M059J (cell line): ENCODE measurements around the gene SEC16A. TPM values are rescaled to one million over a fixed set of nuclear protein-coding genes. Genes with fewer than 3 reads are reported as not detected.

ENCODE experiments used
- DNase-seq: peaks from one replicate; pipeline ENCODE4 v3.0.0-alpha.2; 2012; ENCODE audit warnings: low read depth
- total RNA-seq: library from RNA; depleted of rRNA; stranded (reverse); fragments of >200 nt; shearing (Covaris generic); gene quantifications from 2 replicates; pipeline ENCODE4 v1.2.3, GENCODE V29; 2014

The SEC16A gene
- total RNA-seq, 1 experiment from 2014 or later, result 42.6 TPM

DNA sequence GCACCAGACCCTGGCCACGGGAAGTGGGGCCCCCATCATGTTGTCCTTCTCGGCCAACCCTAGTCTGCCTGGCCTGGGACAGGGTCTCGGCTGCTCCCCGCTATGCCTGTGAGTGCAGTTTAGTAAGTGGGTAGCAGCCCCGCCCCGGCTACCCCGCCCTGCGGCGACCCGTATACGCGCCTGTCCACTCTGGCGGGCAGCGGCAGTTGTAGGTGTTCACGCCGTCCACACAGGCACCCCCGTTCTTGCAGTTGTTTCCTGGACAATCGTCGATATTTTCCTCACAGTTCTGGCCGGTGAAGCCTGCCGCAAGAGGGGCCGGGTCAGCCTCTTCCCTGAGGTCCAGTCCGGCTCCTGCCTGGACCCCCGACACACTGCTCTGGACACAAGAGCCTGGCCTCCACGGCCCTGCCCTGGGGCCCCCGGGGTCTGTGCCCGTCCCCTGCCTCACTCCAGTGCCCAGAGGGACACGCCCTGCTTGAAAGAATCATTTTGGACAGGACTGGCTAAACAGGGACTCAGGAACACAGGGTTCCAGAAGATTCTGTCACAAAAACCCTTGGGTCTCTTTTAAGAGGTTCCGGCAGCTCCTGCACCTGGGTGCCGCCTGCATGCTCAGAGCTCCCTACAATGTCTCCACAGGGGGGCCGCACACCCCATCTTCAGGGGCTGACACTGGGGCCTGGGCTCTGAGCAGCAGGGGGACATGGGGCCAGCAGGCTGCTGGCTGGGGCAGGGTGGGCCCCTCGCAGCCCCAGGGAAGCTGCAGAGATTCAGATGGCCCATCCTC lies 36.6 kb upstream of the SEC16A start:
- no peak for DNase-seq

DNA sequence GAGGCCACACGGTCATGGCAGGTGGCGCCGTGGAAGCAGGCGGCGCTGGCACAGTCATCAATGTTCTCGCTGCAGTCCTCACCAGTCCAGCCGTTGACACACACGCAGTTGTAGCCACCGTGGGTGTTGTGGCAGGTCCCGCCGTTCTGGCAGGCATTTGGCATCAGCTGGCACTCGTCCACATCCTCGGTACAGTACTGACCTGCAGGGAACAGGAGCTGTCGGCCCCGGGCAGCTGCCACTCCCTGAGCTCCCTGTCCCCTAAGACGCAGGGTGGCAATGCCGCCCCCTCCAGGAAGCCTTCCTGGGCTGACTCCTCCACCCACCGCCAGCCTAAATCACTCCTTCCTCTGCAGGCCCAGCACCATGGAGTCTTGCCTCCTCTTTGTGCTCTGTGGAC lies 35.8 kb upstream of the SEC16A start:
- no peak for DNase-seq

DNA sequence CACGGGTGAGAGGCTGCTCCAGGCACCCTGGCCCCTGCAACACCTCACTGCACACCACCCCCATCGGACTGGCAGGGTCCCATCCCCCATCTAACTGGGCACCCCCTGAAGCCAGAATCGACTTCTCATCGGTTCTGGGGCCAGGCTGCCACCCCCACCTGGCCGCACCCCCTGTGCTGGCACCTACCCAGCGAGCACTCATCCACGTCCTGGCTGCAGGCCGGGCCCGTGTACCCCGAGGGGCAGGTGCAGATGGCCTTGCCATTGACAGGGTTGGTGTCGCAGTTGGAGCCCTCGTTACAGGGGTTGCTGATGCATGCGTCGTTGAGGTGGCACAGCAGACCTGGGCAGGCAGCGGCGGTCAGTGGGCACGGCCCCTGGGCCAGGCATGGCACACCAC lies 35.1 kb upstream of the SEC16A start:
- no peak for DNase-seq

DNA sequence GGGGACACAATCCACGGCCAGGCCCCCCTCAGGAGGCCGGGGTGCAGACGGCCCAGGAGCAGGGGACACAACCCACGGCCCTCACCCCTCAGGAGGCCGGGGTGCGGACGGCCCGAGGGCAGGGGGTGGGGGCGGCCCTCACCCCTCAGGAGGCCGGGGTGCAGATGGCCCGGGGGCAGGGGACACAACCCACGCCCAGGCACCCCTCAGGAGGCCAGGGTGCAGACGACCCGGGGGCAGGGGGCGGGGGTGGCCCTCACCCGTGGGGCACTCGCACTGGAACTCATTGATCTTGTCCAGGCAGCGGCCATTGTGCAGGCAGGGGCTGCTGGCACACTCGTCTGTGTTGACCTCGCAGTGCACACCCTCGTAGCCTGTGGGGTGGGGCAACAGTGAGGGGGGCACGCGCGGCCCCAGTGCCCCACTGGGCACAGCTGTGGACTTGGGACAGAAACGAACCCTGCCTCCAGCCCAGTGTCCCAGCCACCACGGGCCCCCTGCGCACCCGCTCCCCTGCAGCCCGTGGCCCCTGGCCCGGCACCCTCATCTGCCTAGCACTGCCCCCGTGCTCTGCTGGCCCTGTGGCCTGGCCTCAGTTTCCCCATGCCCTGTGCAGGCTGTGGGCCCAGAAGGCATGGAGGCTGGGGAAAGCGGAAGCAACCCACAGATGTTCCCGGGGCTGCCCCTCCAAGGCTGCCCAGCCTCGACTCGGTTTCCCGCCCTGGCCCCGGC lies 34.3 kb upstream of the SEC16A start:
- no peak for DNase-seq

DNA sequence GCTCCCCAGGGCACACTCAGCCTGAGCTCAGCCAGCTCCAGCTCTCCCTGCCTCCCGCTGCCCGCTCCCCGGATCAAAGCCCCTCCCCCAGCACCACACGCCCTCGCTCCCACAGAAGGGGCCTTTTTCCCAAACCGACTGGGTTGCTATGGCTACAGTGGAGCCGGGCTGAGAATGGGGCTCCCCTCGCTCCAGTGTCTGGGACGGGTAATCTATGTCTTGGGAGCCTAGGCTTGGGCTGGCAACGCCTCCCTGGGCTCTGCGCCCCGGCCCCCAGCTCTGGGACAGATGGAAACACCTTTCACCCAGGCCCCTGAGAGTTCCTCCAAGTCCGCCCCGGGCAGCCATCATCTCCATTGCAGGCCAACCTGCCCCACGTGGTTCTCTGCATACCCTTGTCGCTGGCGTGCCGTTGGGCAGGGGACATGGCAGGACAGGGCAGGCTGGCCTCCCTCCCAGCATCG lies 33.4 kb upstream of the SEC16A start:
- no peak for DNase-seq

DNA sequence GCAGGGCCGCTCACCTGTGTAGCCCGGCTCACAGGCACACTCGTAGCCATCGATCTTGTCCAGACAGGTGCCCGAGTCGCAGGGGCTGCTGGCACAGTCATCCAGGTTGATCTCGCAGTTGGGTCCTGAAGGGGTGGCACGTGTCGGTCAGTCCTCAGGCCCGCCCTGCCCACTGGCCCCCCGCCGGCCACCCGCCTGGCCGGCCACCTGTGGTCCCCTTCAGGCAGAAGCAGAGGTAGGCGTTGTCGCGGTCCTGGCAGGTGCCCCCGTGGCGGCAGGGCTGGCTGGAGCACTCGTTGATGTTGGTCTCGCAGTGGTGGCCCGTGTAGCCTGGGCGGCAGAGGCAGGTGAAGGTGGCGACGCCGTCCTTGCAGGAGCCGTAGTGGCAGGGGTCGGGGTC lies 32.4 kb upstream of the SEC16A start:
- no peak for DNase-seq

DNA sequence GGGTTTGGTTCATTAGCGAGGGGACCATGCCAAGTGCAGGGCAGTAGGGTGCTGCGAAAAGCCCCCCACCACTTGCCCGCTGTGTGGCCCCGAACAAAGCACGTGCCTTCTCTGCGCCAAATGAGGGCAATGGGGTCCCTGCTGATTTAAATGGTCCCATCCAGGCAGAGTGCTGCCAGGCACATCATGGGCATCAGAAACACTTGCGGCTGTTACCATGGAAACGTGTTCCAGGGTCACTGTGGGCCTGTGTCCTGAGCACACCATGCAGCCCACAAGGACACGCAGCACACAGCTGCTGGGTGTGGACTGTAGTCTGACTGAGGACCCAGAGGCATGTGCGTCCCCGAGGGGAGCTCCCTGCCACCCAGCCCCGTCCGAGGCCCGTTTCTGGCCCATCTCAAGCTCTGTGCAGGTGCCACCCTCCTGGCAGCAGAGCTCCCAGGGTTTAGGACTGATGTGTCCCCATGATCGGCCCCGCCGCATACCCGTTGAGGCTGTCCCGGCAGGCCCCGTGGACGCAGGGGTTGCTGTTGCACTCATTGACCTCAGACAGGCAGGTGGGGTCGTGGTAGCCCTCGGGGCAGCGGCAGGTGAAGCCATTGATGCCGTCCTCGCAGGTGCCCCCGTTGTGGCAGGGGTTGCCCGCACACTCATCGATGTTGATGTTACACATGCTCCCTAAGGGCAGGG lies 31.3 kb upstream of the SEC16A start:
- DNase-seq, result no peak

DNA sequence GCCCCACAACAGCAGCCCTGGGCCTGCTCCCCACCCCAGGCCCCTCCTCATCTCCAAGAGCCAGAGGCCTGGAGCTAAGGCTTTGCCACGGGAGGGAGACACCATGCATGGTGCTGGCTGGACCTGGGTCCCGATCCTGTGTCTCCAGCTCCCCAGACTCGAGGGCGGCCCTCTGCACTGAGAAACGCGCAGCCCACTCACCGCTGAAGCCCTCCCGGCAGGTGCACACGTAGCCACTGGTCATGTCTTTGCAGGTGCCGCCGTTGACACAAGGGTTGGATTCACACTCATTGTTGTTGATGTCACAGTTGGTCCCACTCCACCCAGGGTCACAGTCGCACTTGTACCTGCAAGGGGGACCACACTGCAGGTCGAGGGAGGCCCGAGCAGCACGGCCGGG lies 30.4 kb upstream of the SEC16A start:
- DNase-seq, result no peak

DNA sequence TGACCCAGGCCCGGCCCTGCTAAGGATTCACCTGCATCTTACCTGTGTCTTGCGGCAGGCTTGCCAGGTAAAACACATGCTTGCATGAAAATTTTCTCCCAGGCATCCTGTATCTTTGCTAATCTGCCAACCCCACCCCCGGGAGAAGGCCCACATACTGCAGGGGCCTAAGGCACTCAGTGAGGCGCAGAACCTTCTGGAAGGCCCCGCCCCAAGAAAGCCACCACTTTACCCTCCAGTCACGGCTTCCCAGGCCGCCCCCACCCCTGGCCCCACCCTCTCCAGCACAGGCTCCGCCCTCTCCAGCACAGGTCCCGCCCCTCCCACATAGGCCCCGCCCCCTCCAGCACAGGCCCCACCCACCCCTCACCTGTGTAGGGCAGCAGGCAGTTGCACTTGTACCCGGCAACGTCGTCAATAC lies 29.8 kb upstream of the SEC16A start:
- no peak for DNase-seq

DNA sequence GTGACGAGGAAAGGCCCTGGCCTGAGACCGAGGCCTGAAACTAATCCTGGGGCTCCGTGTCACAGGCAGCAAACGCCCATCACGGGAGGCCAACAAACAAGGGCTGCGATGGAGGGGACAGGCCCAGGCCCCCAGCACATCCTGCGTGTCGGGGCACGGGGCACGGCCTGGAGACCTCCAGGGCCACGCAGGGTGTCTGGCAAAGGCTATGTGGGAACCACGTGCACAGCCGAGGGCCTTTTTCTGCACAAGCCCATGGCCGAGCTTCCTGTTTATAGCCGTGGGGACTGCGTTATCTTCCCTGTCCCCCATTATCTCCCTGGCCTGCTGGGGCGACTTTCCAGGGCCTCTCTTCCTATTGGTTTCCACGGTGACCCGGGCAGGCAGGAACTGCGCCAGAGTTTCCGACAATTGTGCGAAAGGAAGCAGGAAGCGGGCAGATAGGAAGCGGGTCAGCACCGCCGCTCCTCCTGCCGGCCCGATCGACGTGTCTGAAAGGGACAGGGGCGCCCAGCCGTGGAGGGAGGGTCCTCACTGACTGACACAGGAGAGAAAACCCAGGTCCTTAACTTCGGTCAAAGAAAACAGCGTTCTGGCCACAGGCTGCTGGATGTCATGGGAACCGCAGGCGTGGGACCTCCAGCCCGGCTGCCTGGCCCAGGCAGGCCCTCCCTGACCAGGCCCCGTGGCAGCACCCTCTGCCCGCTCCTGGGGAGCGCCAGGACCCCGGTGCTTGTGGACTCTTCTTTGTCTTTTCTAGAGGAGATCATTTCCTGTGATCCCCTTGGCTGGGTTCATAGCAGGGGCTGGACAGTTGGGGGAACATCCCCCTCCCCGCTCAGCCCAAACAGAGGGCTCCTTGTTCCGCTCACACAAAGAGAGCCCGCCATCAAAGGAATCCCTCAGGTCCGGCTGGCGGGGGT lies 29.1 kb upstream of the SEC16A start:
- no peak for DNase-seq

DNA sequence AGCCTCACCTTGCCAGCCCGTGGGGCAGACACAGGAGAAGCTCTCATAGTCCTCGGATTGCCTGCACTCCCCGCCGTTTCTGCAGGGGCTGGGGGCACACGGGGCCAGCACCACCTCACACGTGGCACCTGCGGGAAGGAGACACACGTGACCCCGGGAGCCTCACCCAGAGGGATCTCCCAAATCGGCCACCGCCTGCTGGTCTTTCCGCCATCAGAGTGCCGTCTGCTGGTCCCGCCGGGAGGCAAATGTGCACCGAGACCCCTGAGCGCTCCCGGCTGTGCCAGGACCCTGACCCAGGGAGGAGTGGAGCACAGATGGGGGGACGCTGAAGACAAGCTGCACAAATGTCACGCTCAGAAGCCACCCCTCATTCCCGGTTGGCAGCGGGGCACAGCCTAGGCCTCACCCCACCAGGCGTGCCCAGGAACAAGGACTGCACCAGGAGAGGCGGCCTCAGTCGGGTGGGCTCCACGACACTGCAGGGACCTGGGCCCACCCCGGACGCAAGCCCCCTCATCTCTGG lies 28.4 kb upstream of the SEC16A start:
- DNase-seq, result no peak

DNA sequence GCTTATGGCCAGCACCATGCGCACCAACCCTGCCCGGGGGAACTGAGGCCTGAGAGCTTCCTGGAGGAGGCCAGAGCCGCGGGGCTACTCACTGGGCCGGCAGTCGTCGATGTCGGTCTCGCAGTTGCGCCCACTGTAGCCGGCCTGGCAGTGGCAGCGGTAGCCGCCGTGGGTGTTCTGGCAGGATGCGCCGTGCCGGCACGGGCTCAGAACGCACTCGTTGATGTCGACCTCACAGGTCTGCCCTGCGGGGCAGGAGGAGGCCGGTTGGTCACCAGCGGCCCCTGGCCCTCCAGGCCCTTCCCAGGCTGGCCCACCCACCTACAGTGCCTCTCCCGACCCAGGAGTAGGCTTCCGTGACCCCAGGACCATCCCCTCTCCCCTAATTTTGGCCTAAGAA lies 27.7 kb upstream of the SEC16A start:
- DNase-seq, result no peak

DNA sequence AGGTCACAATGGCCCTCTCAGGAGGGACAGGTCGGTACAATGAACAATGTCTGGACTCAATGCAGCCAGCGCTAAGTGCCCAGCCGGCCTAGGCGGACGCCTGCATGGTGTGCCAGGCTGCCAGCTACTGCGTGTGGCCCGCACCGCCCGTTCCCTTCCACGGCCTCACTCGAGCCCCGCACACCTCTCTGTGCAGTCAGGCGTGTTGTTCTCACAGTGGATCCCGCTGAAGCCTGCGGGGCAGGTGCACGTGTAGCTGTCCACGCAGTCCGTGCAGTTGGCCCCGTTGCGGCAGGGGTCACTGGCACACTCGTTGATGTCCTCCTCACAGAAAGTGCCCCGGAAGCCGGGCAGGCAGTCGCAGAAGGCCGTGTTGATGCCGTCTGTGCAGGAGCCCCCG lies 26.7 kb upstream of the SEC16A start:
- no peak for DNase-seq

DNA sequence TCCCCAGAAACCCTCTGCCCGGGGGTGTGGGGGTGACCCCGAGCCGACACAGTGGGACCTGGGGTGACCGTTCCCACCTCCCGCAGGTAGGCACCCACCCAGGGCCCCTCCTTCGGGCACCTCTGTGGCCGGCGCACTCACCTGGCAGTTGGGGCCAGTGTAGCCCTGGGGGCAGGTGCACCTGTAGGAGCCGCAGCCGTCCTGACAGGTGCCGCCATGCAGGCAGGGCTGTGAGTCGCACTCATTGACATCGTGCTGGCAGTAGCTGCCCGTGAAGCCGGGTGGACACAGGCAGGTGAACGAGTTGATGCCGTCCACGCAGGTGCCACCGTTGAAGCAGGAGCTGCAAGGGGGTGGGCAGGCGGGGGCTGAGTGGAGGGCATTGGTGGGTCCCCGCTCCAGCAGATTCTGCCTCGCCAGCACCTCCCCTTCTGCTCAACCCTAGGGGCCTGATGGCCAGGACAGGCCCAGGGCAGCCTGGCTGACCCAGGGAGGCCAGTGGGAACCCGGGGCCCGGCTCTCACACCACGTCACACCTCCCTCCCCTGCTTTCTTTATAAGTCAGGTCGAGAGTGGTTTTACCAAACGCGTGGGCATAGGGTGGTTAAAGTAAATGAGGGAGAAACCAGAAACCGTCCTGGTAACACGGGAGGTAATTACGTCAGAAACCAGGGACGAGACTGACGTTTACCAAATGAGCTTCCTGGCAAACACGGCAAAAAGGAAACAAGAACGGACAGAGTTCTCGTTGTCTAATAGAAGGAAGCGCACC lies 26.1 kb upstream of the SEC16A start:
- DNase-seq, result no peak

DNA sequence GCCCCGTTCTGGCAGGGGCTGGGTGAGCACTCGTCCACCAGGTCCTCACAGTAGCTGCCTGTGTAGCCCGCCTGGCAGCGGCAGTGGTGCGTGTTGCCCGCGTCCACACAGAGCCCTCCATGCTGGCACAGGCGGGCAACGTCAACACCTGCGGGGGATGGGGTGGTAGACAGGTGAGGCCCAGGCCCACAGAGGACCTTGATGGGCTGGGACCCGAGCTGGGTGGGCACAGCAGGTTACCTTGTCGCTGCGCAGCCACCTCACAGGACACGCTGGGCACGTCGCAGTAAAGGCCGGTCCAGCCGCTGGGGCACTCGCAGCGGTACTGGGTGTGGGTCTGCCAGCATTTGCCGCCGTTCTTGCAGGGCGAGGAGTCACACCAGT lies 25.1 kb upstream of the SEC16A start:
- no peak for DNase-seq

DNA sequence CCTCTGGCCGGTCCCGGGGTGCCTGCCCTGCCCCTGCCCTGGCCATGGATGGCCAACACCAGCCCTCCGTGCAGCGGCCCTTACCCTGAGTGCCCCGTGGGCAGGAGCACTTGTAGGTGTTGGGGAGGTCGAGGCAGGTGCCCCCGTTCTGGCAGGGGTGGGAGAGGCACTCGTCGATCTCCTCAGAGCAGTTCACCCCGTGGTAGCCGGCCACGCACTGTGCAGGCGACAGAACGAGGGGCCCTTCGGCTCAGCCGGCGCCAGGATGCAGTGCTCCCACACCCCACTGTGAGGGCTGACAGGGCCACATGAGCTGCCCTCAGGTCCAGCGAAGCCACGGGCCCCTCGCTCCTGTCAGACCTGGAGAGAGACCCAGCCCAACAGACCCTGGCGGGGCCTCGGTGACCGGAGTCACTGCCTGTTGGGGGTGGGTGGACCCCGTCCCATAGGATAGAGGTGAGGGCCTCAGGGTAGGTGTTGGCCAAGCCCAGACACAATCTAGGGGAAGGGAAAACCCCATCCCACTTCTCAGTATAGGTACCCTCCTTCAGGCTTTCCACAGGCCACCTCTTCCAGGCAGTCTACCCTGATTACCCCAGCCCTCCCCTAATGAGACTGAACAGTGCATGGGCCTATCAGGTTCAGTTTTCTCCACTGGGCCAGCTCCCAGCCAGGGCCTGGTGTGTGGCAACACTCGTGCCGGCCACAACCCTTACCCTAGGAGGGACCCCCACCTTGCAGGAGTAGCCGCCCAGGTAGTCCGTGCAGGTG lies 24.6 kb upstream of the SEC16A start:
- no peak for DNase-seq

DNA sequence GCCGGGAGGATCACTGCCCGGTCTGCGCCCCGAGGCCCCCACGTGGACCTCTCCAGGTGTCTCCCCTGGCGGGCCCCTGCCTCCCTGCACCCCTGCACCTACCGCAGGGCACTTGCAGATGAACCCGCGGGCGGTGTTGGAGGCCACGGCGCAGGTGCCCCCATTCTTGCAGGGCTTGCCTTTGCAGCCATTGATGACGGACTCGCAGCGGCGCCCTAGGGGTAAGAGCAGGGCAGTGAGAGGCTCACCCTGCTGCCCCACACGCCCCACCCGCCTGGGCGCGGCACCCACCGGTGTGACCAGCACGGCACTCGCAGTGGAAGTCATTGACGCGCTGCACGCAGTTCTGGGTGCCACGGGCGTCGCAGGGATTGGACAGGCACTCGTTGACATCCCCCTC lies 23.6 kb upstream of the SEC16A start:
- DNase-seq, result no peak

DNA sequence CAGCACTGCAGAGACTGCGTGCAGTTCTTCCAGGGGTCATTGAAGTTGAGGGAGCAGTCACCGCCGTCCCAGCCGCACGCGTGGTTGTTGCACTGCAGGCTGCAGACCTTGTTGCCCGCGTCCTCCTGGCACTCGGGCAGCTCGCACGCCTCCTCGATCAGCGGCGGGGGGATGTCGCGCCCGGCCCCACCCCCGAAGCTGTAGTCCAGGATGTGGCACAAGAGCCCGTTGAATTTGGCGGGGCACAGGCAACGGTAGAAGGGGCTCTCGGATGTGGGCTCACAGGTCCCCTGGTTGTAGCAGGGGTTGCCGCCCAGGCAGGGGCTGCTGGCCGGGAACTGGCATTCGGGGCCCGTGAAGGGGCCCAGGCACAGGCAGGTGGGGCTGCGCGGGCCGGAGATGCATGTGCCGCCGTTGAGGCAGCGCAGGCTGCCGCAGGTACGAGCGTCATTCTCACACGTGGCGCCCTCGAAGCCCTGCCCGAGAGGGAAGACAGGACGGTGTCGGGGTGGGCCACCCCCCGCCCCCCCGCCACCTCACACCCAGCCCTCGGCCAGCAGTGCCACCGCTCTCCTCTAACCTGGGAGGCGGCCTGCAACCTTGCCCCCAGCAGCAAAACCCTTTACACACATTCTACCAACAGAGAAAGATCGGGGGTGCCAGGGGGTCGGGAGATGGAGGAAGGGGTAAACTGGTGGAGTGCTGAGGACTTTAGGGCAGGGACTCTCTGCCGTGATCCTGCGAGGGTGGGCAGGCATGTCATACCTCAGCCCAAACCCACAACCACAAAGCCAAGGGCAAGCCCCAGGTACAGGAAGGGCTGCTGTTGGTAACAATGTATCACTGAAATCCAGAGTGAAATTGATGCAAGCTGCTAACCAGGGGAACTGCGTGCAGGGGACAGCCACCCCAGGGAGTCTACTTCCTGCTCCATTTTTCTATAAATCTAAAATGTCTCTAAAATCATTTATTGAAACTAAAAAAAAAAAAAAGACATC lies 22.9 kb upstream of the SEC16A start:
- no peak for DNase-seq
